A673 (cell line): Measurements from ENCODE around the gene TEX10. TPM values are rescaled to one million over a fixed set of nuclear protein-coding genes. Genes with fewer than 3 reads are reported as not detected.

Experiments
- BruUV-seq: library from RNA; stranded (reverse); fragments of 400-500 nt; replicated peaks from 2 replicates; lab custom pipeline; 2021; lab: Mats Ljungman, UMichigan
- CTCF ChIA-PET: fragments of 300-600 bp; sonication (Branson Sonifier 250); formaldehyde crosslinking; loops from one replicate; lab custom pipeline; 2022; ENCODE audit warnings: antibody characterized with exemption; lab: Charles Lee
- POLR2A ChIA-PET: fragments of 300-600 bp; sonication (Branson Sonifier 250); formaldehyde crosslinking; loops from one replicate; lab custom pipeline; 2022; ENCODE audit warnings: antibody characterized with exemption; ENCODE audit not compliant: low non-redundant PET; lab: Charles Lee
- DNase-seq: peaks from one replicate; pipeline ENCODE4 v3.0.0-alpha.2; 2015; ENCODE audit warnings: low spot score
- H3K27ac ChIP-seq: fragments of 200-600 bp; sonication (generic); 2 replicates; pipeline ENCODE4 v1.5.1; 2016; ENCODE audit warnings: mixed run types, low read depth, mild to moderate bottlenecking, mixed read lengths, antibody characterized with exemption, low read length; ENCODE audit not compliant: poor library complexity, severe bottlenecking
- H3K27me3 ChIP-seq: fragments of 200-600 bp; sonication (generic); replicated peaks from 2 replicates; pipeline ENCODE4 v1.6.1; 2017; ENCODE audit warnings: mixed run types, low read depth, mild to moderate bottlenecking, mixed read lengths, antibody characterized with exemption, low read length; ENCODE audit not compliant: insufficient read depth, poor library complexity
- H3K36me3 ChIP-seq: fragments of 200-600 bp; sonication (generic); 2 replicates; pipeline ENCODE4 v1.6.1; 2016; ENCODE audit warnings: mixed run types, mild to moderate bottlenecking, mixed read lengths, antibody characterized with exemption, low read length; ENCODE audit not compliant: insufficient read depth, poor library complexity, severe bottlenecking
- H3K4me1 ChIP-seq: fragments of 200-600 bp; sonication (generic); 2 replicates; pipeline ENCODE4 v1.6.1; 2017; ENCODE audit warnings: mixed run types, mild to moderate bottlenecking, mixed read lengths, antibody characterized with exemption, low read length; ENCODE audit not compliant: insufficient read depth, poor library complexity, severe bottlenecking
- H3K4me3 ChIP-seq: fragments of 200-600 bp; sonication (generic); 2 replicates; pipeline ENCODE4 v1.5.1; 2016; ENCODE audit warnings: low read depth, mixed run types, mild to moderate bottlenecking, mixed read lengths, low read length; ENCODE audit not compliant: poor library complexity, severe bottlenecking
- H3K9me3 ChIP-seq: fragments of 200-600 bp; sonication (generic); 2 replicates; pipeline ENCODE4 v1.6.1; 2016; ENCODE audit warnings: mixed run types, low read depth, mild to moderate bottlenecking, mixed read lengths, antibody characterized with exemption, low read length; ENCODE audit not compliant: poor library complexity, severe bottlenecking
- EZH2 ChIP-seq: fragments of 200-600 bp; sonication (generic); IDR thresholded peaks from 2 replicates; pipeline ENCODE4 v1.6.1; 2017; ENCODE audit warnings: borderline replicate concordance, low read depth, mild to moderate bottlenecking, mixed read lengths, antibody characterized with exemption, low read length; ENCODE audit not compliant: poor library complexity, severe bottlenecking
- intact Hi-C: fragments of 100-400 bp; cut with micrococcal nuclease; formaldehyde crosslinking; loops from one replicate; pipeline ENCODE4 v1.10.0; 2022; ENCODE audit not compliant: unreplicated experiment
- total RNA-seq: library from RNA; stranded (reverse); gene quantifications from 2 replicates; pipeline ENCODE4 v1.2.3, GENCODE V29; 2021
- TF ChIP-seq, protein P1 (sequence below): fragments of 300-800, 200-600 bp; sonication (generic); conservative IDR thresholded peaks from 2 replicates; pipeline ENCODE4 v1.5.1; 2017; ENCODE audit warnings: low read depth, mild to moderate bottlenecking, antibody characterized with exemption, low read length, moderate library complexity, mixed read lengths

The TEX10 gene
- total RNA-seq, 1 experiment from 2014 or later = 46.7 TPM

DNA sequence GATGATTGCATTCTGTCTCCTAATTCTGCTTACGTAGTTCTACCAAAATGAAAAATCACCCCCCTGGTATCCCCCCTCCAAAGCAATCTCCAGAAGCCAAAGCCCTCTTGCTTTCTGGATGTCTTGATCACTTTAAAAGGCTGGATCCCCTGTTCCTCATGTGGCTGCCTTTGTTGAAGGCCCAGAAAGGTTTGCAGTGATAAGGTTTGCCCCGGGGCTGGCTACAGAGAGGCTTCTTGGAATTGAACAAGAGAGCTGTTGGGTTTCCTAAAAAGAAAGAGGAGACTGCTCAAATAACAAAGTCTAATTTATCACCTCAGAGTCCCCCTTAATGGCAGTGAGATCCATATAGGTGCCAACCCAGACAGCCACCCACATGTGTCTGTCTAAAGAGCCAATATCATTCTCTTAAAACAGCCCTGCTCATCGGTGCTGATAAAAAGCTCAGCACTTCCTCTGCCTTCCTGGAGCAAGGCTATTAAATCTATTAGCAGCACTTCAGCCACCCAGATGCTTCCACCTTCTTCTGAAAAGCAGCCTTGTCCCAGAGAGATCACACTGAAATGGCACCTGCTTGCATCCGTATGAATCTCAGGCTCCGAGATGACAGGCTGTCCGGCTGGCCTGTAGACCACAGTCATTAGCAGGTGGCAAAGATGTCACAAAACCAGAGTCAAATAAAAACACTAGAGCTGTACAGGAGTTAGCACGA, 70.9 kb downstream of the TEX10 start:
- ChIA-PET POLR2A (no interaction called here), CTCF (no interaction called here)
- BruUV-seq = no TSS peak

DNA sequence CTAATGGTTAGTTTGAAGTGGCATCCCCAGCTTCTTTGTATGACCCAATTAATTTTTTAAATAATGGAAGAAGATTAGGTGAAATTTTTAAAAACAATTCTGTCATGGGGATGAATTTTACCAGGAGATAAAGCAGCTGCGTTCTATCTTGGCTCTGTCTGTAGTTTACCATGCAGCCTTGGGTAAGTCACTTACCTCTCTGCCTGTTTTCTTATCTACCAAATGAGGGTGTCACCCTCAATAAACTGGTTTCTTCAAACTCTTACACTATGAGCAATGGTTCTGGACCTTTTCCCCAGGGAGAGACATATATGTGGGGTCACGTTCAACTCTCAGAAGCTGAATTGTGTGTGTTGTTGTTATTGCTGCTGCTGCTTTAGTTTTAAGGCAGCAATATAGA, 71.7 kb downstream of the TEX10 start:
- ChIA-PET CTCF (no interaction called here), POLR2A (no interaction called here)

More for the DNA sequence above, 70.9 kb downstream of the TEX10 start:
- Histone ChIP-seq H3K27ac (no peak overlapping the region), H3K27me3 (no peaks in the 10 kb centered on the region), H3K9me3 (peaks cover 14% of the 10 kb centered on the region), H3K36me3 (peaks cover 23% of the 10 kb centered on the region), H3K4me1 (no peaks in the 10 kb centered on the region), H3K4me3 (no peak overlapping the region)
- DNase-seq = no peak
- no peak for TF ChIP-seq EZH2
- TF ChIP-seq, protein P1, sequence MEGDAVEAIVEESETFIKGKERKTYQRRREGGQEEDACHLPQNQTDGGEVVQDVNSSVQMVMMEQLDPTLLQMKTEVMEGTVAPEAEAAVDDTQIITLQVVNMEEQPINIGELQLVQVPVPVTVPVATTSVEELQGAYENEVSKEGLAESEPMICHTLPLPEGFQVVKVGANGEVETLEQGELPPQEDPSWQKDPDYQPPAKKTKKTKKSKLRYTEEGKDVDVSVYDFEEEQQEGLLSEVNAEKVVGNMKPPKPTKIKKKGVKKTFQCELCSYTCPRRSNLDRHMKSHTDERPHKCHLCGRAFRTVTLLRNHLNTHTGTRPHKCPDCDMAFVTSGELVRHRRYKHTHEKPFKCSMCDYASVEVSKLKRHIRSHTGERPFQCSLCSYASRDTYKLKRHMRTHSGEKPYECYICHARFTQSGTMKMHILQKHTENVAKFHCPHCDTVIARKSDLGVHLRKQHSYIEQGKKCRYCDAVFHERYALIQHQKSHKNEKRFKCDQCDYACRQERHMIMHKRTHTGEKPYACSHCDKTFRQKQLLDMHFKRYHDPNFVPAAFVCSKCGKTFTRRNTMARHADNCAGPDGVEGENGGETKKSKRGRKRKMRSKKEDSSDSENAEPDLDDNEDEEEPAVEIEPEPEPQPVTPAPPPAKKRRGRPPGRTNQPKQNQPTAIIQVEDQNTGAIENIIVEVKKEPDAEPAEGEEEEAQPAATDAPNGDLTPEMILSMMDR = no peak
- intact Hi-C loops = no loop called here

DNA sequence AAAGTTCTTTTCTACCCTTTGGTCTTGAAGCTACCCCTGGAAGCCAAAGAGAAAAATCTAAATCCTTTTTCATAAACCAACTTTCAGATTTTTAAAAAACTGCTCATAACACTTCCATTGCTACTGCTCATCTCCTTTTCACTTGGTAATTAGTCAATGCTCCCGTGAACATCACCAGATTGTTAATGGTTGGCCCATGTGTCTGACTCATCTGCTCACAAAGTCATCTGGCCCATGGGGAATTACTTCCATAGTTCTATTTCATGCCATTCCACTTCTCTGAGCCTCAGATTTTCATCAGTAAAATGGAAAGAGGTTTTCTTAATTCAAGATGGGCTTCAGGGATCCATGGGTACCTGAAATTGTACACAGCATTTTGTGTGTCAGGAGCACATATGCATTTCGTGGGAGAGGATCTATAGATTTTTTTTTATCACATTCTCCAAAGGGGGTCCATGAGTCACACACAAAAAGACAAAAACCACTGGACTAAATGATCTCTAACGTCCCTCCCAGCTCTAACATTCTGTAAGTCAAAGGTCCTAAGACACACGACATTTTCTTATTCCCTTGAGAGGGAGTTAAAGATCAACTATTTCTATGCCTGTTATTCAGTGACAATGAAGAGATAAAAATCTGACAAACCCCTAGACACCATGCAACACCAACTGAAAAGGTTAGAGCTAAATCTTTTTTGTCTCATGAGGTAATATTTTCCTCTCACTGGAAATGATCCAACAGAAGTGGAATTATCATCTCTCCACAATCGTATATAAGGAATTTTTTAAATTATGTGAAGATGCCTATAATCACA, 75.4 kb downstream of the TEX10 start:
- no peaks in the 10 kb centered on the region for H3K27me3 ChIP-seq
- no peaks in the 10 kb centered on the region for H3K4me1 ChIP-seq
- peak; percentile 62 for DNase-seq
- intact Hi-C loops = no loop called here
- no peak overlapping the region for H3K4me3 ChIP-seq
- no peaks in the 10 kb centered on the region for H3K9me3 ChIP-seq
- CTCF ChIA-PET = no interaction called here
- peaks cover 3% of the 10 kb centered on the region for H3K36me3 ChIP-seq
- POLR2A ChIA-PET = no interaction called here
- TF ChIP-seq, protein P1 = no peak
- no peak for TF ChIP-seq EZH2
- no peak overlapping the region for H3K27ac ChIP-seq
- no TSS peak for BruUV-seq

More for the DNA sequence above, 71.7 kb downstream of the TEX10 start:
- no peak overlapping the region for H3K27ac ChIP-seq
- BruUV-seq = no TSS peak
- no peaks in the 10 kb centered on the region for H3K4me1 ChIP-seq
- no peaks in the 10 kb centered on the region for H3K27me3 ChIP-seq
- peaks cover 18% of the 10 kb centered on the region for H3K36me3 ChIP-seq
- H3K4me3 ChIP-seq = no peak overlapping the region
- TF ChIP-seq, protein P1 = no peak
- TF ChIP-seq EZH2 = no peak
- intact Hi-C loops = no loop called here
- no peak for DNase-seq
- H3K9me3 ChIP-seq = peaks cover 12% of the 10 kb centered on the region
